Measurements from ENCODE around the gene ASIC4. TPM values are rescaled to one million over a fixed set of nuclear protein-coding genes. Genes with fewer than 3 reads are reported as not detected.

ASIC4 gene
- total and polyA plus RNA-seq, 2 of the 4 experiments (the other 2 are of a cell fraction): 0.10 TPM; not detected in 1

- Histone ChIP-seq H3K4me2 (ENCODE audit: low read depth, low read length) (no peak overlapping the region), H3K18ac (ENCODE audit: low read depth, low read length) (no peak overlapping the region), H4K91ac (ENCODE audit: insufficient read depth, low read depth, low read length) (no peak overlapping the region), H3K9me3 (ENCODE audit: control insufficient read depth, insufficient read depth, low read length) (no peaks in the 10 kb centered on the region), H2BK20ac (ENCODE audit: low read depth, low read length) (no peak overlapping the region), H2AK9ac (replicated peaks; ENCODE audit: low read depth, low read length, poor library complexity) (no peak overlapping the region), H2BK15ac (ENCODE audit: low read depth, low read length) (no peak overlapping the region), H3K27ac (ENCODE audit: insufficient read depth, low read length) (no peak overlapping the region), H3K36me3 (ENCODE audit: control insufficient read depth, insufficient read depth, low read length) (peaks cover 51% of the 10 kb centered on the region; the same call in 1 of the 2 replicates), H4K8ac (ENCODE audit: low read depth in 2 of 2, low read length in 2 of 2) (no peak overlapping the region), H3K79me1 (ENCODE audit: low read depth in 1 of 2, low read length in 2 of 2) (no peaks in the 10 kb centered on the region; a peak in 1 of 4 replicates), H3K4me1 (ENCODE audit: control insufficient read depth, insufficient read depth, low read length) (peaks cover 6% of the 10 kb centered on the region), H4K5ac (ENCODE audit: low read depth, low read length) (no peak overlapping the region), H3K23ac (ENCODE audit: low read depth, low read length) (no peak overlapping the region), H3K9ac (ENCODE audit: low read depth, low read length) (no peak overlapping the region), H3K4ac (ENCODE audit: low read depth, low read length) (no peak overlapping the region), H2BK120ac (ENCODE audit: low read depth, low read length) (no peak overlapping the region), H3K27me3 (ENCODE audit: control insufficient read depth, insufficient read depth, low read length) (no peaks in the 10 kb centered on the region), H3K4me3 (ENCODE audit: insufficient read depth, low read depth, low read length) (no peak overlapping the region), H2AFZ (replicated peaks; ENCODE audit: low read length, poor library complexity) (no peak overlapping the region), H3K9me1 (ENCODE audit: insufficient read depth, low read length) (no peaks in the 10 kb centered on the region), H4K20me1 (ENCODE audit: insufficient read depth, low read length) (no peaks in the 10 kb centered on the region; the same call in 1 of the 2 replicates), H3K56ac (ENCODE audit: extremely low read depth, insufficient read depth, low read length) (no peak overlapping the region), H2BK5ac (ENCODE audit: low read depth, low read length, poor library complexity, severe bottlenecking) (no peak overlapping the region), H3K14ac (replicated peaks; ENCODE audit: low read depth, low read length) (no peak overlapping the region), H2AK5ac (ENCODE audit: low read depth, low read length) (no peak overlapping the region)
- in situ Hi-C loops (cut with MboI; ENCODE audit: low sequenced_read_pairs) (no loop called here), dilution Hi-C loops (cut with HindIII; ENCODE audit: low sequenced_read_pairs, unreplicated experiment) (no loop called here), intact Hi-C loops (cut with micrococcal nuclease) (no loop called here)
- ChIA-PET POLR2A (ENCODE audit: unreplicated experiment) (no interaction called here), CTCF (interaction anchor here (1.0 kb wide), 1 partner anchor 11 kb away, joined by 3 read pairs; no protein-coding TSS in a partner anchor)
- no peak for TF ChIP-seq MXI1 (IDR thresholded peaks at IDR 0.05; ENCODE audit: borderline replicate concordance, low read depth, low read length)
- DNase-seq (no peak), ATAC-seq (ENCODE audit: low read depth) (no peak)
- no CpG with 5 or more reads among the region's 11 CpGs for WGBS, 2 experiments (ENCODE audit: extremely low coverage in 2 of 2, insufficient read length in 1 of 2)
- BruUV-seq (replicated peaks): no TSS peak
Observed at GRCh38 chr2:219474285-219475060, 39.8 kb upstream of the ASIC4 start.
